ENCODE data around the gene DIDO1.

The DIDO1 gene

DNA sequence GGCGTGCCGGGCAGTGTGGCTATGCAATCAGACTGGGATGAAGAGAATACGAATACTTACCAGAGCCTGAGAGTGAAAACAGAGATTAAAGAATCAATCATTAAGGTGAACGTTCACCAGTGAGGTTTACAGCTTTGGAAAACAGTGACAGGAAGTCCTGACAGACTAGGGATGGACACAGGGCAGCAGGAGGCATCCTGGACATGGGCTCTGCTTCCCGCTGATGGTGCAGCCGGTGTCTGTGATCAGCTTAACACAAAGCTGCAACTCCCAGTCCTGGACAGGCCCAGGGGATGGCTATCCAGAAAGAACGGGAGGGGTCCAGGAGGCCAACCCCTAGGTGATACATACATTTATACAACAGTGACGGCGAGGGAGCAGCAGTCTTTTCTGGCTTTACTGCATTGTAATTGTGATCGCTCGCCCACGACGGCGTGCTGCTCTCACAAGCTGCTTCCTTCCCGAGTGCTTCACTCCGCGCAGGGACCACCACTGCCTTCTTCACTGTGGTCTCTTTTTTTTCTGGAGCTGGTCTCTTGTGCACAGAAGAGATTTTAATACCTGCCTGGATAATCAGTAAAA lies 20.7 kb downstream of the DIDO1 start:
- TF ChIP-seq, protein P1, sequence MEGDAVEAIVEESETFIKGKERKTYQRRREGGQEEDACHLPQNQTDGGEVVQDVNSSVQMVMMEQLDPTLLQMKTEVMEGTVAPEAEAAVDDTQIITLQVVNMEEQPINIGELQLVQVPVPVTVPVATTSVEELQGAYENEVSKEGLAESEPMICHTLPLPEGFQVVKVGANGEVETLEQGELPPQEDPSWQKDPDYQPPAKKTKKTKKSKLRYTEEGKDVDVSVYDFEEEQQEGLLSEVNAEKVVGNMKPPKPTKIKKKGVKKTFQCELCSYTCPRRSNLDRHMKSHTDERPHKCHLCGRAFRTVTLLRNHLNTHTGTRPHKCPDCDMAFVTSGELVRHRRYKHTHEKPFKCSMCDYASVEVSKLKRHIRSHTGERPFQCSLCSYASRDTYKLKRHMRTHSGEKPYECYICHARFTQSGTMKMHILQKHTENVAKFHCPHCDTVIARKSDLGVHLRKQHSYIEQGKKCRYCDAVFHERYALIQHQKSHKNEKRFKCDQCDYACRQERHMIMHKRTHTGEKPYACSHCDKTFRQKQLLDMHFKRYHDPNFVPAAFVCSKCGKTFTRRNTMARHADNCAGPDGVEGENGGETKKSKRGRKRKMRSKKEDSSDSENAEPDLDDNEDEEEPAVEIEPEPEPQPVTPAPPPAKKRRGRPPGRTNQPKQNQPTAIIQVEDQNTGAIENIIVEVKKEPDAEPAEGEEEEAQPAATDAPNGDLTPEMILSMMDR (IDR thresholded peaks at IDR 0.05; ENCODE audit: low read depth, low read length), result no peak
- no peak overlapping the region for H3K4me3 ChIP-seq (ENCODE audit: low read depth, low read length)

DNA sequence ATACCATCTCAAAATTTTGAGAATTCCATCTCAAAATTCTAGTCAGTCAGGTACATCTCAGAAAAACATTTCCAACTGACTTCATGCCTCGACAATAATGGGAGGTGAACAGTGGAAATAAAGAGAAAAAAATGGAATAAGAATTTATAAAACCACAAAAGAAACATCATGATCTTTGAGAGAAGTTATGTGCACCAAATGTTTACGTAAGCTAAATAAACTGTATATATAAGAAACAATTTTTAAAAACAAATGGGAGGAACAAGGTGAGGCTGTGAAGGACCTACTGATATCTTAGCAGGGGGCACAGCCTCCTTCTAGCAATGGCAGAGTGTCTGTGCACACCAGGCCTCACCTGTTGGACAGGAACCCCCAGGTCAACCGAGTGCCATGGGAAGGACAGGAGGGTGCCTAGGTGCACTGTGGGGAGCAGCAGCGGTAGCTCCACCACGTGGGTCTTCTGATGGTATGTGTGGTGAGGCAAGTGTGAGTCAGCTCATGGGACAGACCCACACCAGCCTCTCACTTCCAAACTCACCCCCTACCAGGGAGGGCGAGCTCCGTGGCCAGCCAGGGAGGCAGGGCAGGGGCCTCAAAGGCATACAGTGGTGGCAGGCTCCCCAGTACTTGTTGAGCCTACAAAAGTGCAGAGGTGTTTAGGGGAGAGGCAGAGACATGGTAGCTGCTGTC lies 23.2 kb downstream of the DIDO1 start:
- TF ChIP-seq, protein P1 (IDR thresholded peaks at IDR 0.05; ENCODE audit: low read depth, low read length), result no peak
- no peak overlapping the region for H3K4me3 ChIP-seq (ENCODE audit: low read depth, low read length)

DNA sequence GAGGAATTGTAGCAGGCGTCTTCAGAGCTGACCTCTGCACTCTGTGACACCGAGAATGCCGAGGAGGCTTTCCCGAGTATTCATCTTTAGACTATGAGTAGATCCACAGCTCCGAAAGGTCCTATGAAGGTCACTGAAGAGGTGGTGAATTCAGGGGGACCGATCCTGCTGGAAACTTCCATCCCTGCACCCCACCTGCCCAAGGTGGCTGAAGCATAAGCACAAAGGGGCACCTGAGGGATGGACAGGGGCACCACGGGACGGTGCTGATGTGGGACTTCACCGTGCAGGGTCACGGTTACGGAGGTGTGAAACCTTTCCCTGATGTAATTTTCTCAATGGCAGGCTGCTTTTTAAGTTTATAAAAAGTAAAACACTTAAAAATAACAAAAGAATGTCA lies 24.4 kb downstream of the DIDO1 start:
- H3K4me3 ChIP-seq (ENCODE audit: low read depth, low read length), result no peak overlapping the region
- TF ChIP-seq, protein P1 (IDR thresholded peaks at IDR 0.05; ENCODE audit: low read depth, low read length), result no peak

DNA sequence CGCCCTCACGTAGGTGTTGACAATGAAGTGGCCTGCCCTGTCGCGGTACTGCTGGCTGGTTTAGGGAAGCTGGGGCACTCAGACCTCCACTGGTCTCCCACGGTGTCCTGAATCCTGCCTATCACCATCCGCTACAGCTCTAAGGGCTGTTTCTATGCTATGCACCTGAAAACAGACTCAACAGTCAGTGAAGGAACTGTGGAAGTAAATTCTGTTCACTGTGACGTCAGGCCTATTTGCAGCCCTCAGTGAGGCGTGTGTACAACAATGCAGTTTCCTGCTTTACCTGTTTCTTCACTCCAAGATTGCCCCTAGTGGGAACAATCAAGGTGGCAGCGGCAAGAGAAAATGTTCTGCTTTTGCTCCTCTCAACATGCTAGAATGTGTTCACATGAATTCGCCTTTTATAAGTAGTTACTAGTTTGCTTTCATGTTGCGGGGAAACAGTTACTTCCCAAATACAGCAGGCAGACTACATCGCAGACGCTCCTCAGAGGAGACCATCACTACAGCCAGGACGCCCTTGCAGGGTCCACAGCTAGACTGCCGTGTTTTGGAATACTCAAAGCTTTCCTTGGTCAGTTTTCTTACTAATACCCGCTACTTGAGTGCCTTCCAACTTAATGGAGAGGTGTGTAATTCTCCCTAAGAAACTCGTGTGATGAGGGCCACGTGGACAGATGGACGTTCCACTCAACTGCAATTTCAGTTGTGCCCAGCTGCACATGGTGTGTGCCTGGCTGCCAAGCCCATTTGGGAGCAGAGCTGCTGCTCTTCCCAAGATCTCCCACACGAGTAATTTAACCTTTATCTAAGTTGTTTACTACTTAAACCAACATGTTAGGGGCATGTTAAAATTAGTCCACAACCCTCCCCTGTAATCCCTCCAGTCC lies 25.4 kb downstream of the DIDO1 start:
- TF ChIP-seq, protein P1 (IDR thresholded peaks at IDR 0.05; ENCODE audit: low read depth, low read length), result no peak
- no peak overlapping the region for H3K4me3 ChIP-seq (ENCODE audit: low read depth, low read length)

DNA sequence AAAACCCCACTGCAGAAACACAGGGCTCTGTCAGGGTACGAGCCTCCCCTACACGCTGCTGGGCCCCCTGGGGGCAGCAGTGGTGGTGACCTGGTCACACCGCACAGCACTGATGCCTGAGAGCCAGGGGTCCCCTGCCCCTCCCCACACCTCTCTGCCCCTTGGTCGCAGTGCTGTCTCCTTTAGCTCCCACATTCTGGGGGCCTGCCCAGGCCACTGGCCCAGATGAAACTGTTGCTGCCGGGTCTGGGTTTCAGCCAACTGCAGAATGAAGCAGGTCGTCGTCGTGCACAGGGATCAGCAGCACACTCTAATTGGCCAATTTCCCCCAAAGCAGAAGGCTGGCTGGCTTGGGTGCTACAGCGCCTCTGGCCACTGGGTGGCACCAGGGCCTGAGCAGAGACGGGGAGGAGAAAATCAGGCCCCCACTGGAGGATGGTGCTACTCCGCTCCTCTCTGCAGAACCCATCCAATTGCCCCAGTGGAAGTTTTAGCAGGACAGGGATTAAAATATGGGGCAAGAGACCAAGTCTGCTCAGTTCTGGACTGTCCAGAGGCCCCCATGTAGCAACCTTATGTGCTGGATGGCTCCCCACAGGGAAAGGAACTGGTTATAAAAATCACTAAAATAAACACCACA lies 26.1 kb downstream of the DIDO1 start:
- TF ChIP-seq, protein P1 (IDR thresholded peaks at IDR 0.05; ENCODE audit: low read depth, low read length), result peak; percentile 75
- no peak overlapping the region for H3K4me3 ChIP-seq (ENCODE audit: low read depth, low read length)

DNA sequence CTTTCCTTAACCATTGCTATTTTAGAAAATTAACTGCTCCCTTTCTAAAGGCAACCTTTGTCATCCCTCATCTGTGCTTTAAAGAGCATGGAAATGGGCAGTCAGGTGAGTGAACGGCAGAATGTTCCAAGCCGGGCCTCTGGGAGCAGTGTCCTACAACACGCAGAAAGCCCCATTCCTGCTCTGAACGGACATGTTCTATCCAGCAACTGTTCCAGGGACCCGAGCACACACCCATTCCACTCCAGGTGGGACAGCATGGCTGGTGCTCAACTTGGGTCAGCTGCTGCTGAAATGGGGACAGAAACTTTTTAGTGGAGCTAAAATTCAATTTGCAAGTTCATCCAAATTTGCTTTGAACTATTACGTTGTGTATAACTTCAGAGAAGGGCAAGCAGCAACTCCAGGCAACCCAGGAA lies 26.7 kb downstream of the DIDO1 start:
- H3K4me3 ChIP-seq (ENCODE audit: low read depth, low read length), result no peak overlapping the region
- TF ChIP-seq, protein P1 (IDR thresholded peaks at IDR 0.05; ENCODE audit: low read depth, low read length), result no peak
